Choroid plexus epithelial cell (primary cell): Measurements from ENCODE around the gene MED14.

Experiments
- DNase-seq: peaks from one replicate; pipeline ENCODE4 v3.0.0-alpha.2; 2010; ENCODE audit warnings: low read depth
- H3K4me3 ChIP-seq: 2 replicates; pipeline ENCODE4 v1.5.1; 2011; ENCODE audit warnings: low read depth, mild to moderate bottlenecking, control low read depth, low read length, moderate library complexity
- CTCF ChIP-seq: conservative IDR thresholded peaks from 2 replicates; pipeline ENCODE4 v1.5.1; 2011; ENCODE audit warnings: low read depth, mild to moderate bottlenecking, control low read depth, inconsistent platforms, low read length, moderate library complexity

MED14 gene

GRCh38 chrX:40729598-40730584, 5.5 kb downstream of the MED14 start:
- no peak for DNase-seq
- no peak for TF ChIP-seq CTCF
- no peak overlapping the region for H3K4me3 ChIP-seq

GRCh38 chrX:40727581-40728252, 7.6 kb downstream of the MED14 start:
- peak; percentile 86 for DNase-seq
- no peak overlapping the region for H3K4me3 ChIP-seq
- no peak for TF ChIP-seq CTCF

- H3K4me3 ChIP-seq = no peak overlapping the region
- no peak for TF ChIP-seq CTCF
- DNase-seq = peak; percentile 5
Observed at GRCh38 chrX:40727093-40727492, 8.2 kb downstream of the MED14 start.

- no peak for DNase-seq
- TF ChIP-seq CTCF = no peak
- no peak overlapping the region for H3K4me3 ChIP-seq
Observed at GRCh38 chrX:40722930-40723329, 12.4 kb downstream of the MED14 start.

- H3K4me3 ChIP-seq = no peak overlapping the region
- no peak for DNase-seq
- no peak for TF ChIP-seq CTCF
Observed at GRCh38 chrX:40721489-40722106, 13.7 kb downstream of the MED14 start.

- no peak overlapping the region for H3K4me3 ChIP-seq
- no peak for TF ChIP-seq CTCF
- no peak for DNase-seq
Observed at GRCh38 chrX:40720792-40721191, 14.6 kb downstream of the MED14 start.
